Tongue (tissue), 3 donors: ENCODE data around the gene MXRA7. TPM values are rescaled to one million over a fixed set of nuclear protein-coding genes. Genes with fewer than 3 reads are reported as not detected.
"Not testable (repeated sequence)": the region's sequence is repeated elsewhere in the genome, so short reads cannot be mapped to it uniquely, and the experiment has no call there.

Source experiments
- DNase-seq: peaks from one replicate; pipeline ENCODE4 v3.0.0-alpha.2; 2015
- small RNA-seq: library from RNA; depleted of rRNA; stranded (forward); fragments of <200 nt; gene quantifications from one replicate; pipeline ENCODE3, GENCODE V24; 2014; ENCODE audit warnings: low replicate concordance
- total RNA-seq: library from RNA; depleted of rRNA; stranded (reverse); fragments of >200 nt; gene quantifications from one replicate; pipeline ENCODE4 v1.2.3, GENCODE V29; 2014

The MXRA7 gene
- total RNA-seq, 1 donor from 2014 or later: 200 TPM

GRCh38 chr17:76643553-76644148 lies 67.1 kb downstream of the MXRA7 start, which contains the start of gene ST6GALNAC1:
TSS of gene ST6GALNAC1 (minus strand) at chr17:76643757. CDS start at chr17:76643638, 119 bp downstream.
- DNase-seq: no peak

DNA sequence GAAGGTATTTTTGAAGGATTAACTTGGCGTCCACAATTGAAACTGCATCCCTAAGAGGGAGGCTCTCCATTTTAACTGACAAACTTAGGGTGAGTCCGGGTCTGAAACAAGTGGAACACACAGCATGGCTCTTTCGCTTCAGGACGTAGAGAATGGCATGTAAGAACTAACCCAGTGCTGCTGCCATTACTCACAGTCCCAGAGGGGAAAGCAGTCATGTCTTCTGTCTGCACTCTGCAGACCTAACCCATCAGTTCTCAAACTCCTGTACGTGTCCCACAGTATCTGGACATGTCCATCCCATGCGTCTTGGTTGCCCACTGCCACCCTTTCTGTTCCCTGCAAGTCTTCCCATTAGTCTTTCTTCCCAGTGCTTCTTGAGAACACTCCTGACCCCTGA lies 67.8 kb downstream of the MXRA7 start:
- DNase-seq: no peak

- DNase-seq: no peak
Observed at GRCh38 chr17:76642032-76642561, 68.7 kb downstream of the MXRA7 start.

- DNase-seq: no peak
Observed at GRCh38 chr17:76641501-76641900, 69.3 kb downstream of the MXRA7 start.

GRCh38 chr17:76640550-76641380 lies 70.0 kb downstream of the MXRA7 start:
- DNase-seq: no peak

DNA sequence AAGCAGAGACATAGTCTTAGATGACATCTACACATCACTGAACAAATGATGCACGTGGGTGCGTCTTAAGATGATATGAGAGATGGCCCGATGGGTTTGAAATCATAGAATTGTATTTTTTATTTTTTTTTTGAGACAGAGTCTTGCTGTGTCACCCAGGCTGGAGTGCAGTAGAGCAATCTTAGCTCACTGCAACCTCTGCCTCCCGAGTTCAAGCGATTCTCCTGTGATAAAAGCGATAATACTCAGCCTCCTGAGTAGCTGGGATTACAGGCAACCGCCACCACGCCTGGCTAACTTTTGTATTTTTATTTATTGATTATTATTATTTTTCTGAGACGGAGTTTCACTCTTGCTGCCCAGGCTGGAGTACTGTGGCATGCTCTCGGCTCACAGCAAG lies 72.5 kb downstream of the MXRA7 start:
- DNase-seq: no peak

GRCh38 chr17:76636486-76637206 lies 74.1 kb downstream of the MXRA7 start:
- not testable (repeated sequence) for DNase-seq

- no peak for DNase-seq
Observed at GRCh38 chr17:76635659-76636360, 75.0 kb downstream of the MXRA7 start.

DNA sequence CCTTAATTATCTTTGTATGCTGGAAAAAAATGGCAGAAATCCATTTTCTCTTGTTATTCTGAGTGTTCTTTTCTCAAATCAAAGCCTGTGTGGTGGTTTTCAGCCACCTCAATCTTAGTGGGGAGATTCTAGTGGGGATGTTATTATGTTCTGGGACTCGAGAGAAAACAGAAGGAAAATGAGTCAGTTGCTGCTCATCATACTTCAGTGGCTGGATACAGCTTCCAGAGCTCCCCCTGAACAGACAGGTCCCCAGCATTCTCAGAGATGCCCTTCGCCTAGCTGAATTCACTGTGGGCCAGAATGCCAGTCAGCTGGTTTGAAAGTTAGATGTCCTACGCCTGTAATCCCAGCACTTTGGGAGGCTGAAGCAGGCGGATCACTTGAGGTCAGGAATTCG lies 75.7 kb downstream of the MXRA7 start:
- no peak for DNase-seq

DNA sequence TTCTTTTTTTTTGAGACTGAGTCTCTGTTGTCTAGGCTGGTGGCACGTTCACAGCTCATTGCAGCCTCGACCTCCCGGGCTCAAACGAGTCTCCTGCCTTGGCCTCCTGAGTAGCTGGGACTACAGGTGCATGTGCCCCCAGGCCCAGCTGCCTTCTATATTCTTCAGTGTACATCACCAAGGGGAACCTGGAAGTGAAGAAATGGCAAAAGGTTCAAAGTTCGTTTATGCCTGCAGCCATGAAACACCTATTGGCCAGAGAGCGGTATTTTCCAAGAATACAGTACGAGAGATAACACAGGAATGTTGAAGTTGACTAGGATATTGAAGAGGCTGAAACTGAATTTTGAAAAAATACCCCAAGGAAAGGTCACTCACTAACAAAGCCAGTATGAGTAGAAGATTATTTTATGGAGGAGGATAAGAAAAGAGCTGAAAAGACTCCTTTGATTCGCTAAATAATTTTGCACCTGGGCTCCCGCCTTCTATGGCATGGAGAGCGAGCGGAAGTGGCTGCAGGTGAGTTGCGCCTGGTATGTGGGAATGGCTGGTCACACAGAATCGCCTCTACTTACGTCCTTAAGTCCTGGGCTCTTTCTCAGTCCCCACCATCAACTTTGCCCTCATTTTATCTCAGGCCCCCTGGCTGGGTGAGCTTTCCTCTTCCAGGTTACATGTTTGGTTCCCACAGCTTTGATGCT lies 77.0 kb downstream of the MXRA7 start:
- no peak for DNase-seq

GRCh38 chr17:76631821-76632565 lies 78.8 kb downstream of the MXRA7 start:
- DNase-seq: no peak

DNA sequence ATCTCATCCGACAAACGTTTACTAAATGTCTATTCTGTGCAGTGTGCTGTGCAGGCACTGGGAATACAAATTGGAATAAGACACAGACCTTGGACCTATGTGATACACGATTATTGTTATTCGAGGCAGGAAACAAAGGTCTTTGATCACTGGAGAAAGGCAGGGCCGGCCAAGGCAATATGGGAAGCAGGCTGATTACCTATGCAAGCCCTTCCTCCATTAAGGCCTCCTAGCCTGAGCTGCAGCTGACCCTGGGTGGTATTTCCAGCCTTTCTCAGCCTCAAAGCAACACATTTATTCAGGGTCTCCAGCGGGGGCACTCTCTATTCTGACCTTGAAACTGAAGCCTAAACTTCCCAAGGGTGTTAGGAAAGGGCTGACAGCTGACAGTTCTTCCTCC lies 80.6 kb downstream of the MXRA7 start:
- DNase-seq: no peak

Small RNAs within 50 kb of the gene (small RNA-seq; reads per million reads assigned to genes)
- gene AC005837.3 (not detected), gene RF02271 (not detected), gene RNU6-227P (not detected), gene RNU6-97P (not detected), gene RNY4P36 (0.35 reads per million, percentile 60 among the genes with 10 or more reads in this experiment)

Other genes starting within 250 kb of the MXRA7 start
- gene AANAT, start 243.4 kb downstream of the MXRA7 start, total RNA-seq: not detected
- gene RHBDF2, start 209.5 kb downstream of the MXRA7 start, total RNA-seq: 8.7 TPM
- gene CYGB, start 173.3 kb downstream of the MXRA7 start, total RNA-seq: 12.2 TPM
- 0.31 TPM for gene PRCD, start 170.9 kb downstream of the MXRA7 start, total RNA-seq
- gene ST6GALNAC2, start 125.1 kb downstream of the MXRA7 start, total RNA-seq: 11.7 TPM
- gene ST6GALNAC1, start 67.2 kb downstream of the MXRA7 start, total RNA-seq: 1.7 TPM
- gene JMJD6, start 15.6 kb upstream of the MXRA7 start, total RNA-seq: 23.0 TPM
- 21.3 TPM for gene METTL23, start 15.9 kb upstream of the MXRA7 start, total RNA-seq
- 129 TPM for gene SRSF2, start 26.4 kb upstream of the MXRA7 start, total RNA-seq
- gene MFSD11, start 27.2 kb upstream of the MXRA7 start, total RNA-seq: 60.1 TPM
- not detected for gene MGAT5B, start 157.4 kb upstream of the MXRA7 start, total RNA-seq